B cell (primary cell): ENCODE measurements around the gene KDM5C. TPM values are rescaled to one million over a fixed set of nuclear protein-coding genes. Genes with fewer than 3 reads are reported as not detected.

Experiments
- ATAC-seq: fragments of 200-7000 bp; cut with Tn5 transposase; one replicate; pipeline ENCODE4 v1.10.0; 2021; ENCODE audit warnings: low read depth, mild to moderate bottlenecking, moderate number of reproducible peaks, moderate library complexity
- CTCF ChIA-PET: fragments of 350-600 bp; sonication (Branson Sonifier 250); formaldehyde crosslinking; loops from one replicate; lab custom pipeline; 2021; ENCODE audit warnings: antibody characterized with exemption, inconsistent platforms; lab: Charles Lee
- POLR2A ChIA-PET: fragments of 350-600 bp; sonication (Branson Sonifier 250); formaldehyde crosslinking; loops from one replicate; lab custom pipeline; 2021; ENCODE audit warnings: antibody characterized with exemption; lab: Charles Lee
- DNase-seq: peaks from one replicate; pipeline ENCODE4 v3.0.0; 2013
- H2AFZ ChIP-seq: 2 replicates; pipeline ENCODE4 v1.6.1; 2012; ENCODE audit warnings: mild to moderate bottlenecking, low read depth, low read length; ENCODE audit not compliant: insufficient read depth, poor library complexity, severe bottlenecking
- H3K27ac ChIP-seq, 2 donors: 1 replicate in 1 of 2; 2 replicates in 1 of 2; pipeline ENCODE4 v1.5.1; 2012 to 2013; ENCODE audit warnings: low read length in 2 of 2, mild to moderate bottlenecking in 2 of 2, moderate library complexity in 1 of 2
- H3K27me3 ChIP-seq, 4 experiments: fragments of 200-600 bp in 1 of 4; sonication (generic) in 1 of 4; replicated peaks in 1 of 4; 1 replicate in 2 of 4; 2 replicates in 2 of 4; pipeline versions ENCODE4 v1.6.1 to v1.7.0; 2013 to 2016; ENCODE audit warnings: low read length in 3 of 4, mild to moderate bottlenecking in 2 of 4, mixed read lengths in 1 of 4, moderate library complexity in 1 of 4; ENCODE audit not compliant: insufficient read depth in 4 of 4, control insufficient read depth in 3 of 4; ENCODE audit errors: control extremely low read depth in 1 of 4
- H3K36me3 ChIP-seq, 2 experiments: replicated peaks in 1 of 2; 1 replicate in 1 of 2; 2 replicates in 1 of 2; pipeline versions ENCODE4 v1.6.1 to v1.7.1; 2013; ENCODE audit warnings: low read length in 1 of 2; ENCODE audit not compliant: insufficient read depth in 2 of 2, control insufficient read depth in 1 of 2; ENCODE audit errors: control extremely low read depth in 1 of 2, extremely low read depth in 1 of 2
- H3K4me1 ChIP-seq, 2 donors: fragments of 200-600 bp in 1 of 2; sonication (generic) in 1 of 2; 1 replicate in 1 of 2; 2 replicates in 1 of 2; pipeline versions ENCODE4 v1.5.1 to v1.6.1; 2013 to 2017; ENCODE audit warnings: low read length in 2 of 2; ENCODE audit not compliant: control insufficient read depth in 2 of 2, insufficient read depth in 2 of 2
- H3K4me2 ChIP-seq: replicated peaks from 2 replicates; pipeline ENCODE3; 2012; ENCODE audit warnings: mild to moderate bottlenecking, low read depth, low read length; ENCODE audit not compliant: poor library complexity, severe bottlenecking
- H3K4me3 ChIP-seq, 5 experiments: fragments of 200-600 bp in 1 of 5; sonication (generic) in 1 of 5; 1 replicate in 3 of 5; 2 replicates in 2 of 5; pipeline versions ENCODE4 v1.5.1 to v1.7.0; 2011 to 2016; ENCODE audit warnings: low read length in 4 of 5, mild to moderate bottlenecking in 4 of 5, low read depth in 2 of 5, control low read depth in 1 of 5, moderate library complexity in 1 of 5; ENCODE audit not compliant: insufficient read depth in 1 of 5; ENCODE audit errors: control extremely low read depth in 1 of 5, extremely low read depth in 1 of 5
- H3K79me2 ChIP-seq: fragments of 200-600 bp; sonication (generic); one replicate; pipeline ENCODE4 v1.6.0; 2016; ENCODE audit warnings: low read length; ENCODE audit not compliant: control insufficient read depth, insufficient read depth
- H3K9ac ChIP-seq: fragments of 200-600 bp; sonication (generic); 2 replicates; pipeline ENCODE4 v1.6.1; 2017; ENCODE audit warnings: mild to moderate bottlenecking, low read length, moderate library complexity
- H3K9me3 ChIP-seq, 3 donors: one replicate each; pipeline versions ENCODE4 v1.6.1 to v1.7.1; 2013; ENCODE audit warnings: low read length in 2 of 3; ENCODE audit not compliant: control insufficient read depth in 2 of 3, insufficient read depth in 1 of 3; ENCODE audit errors: control extremely low read depth in 1 of 3
- H4K20me1 ChIP-seq: 2 replicates; pipeline ENCODE4 v1.6.0; 2012; ENCODE audit warnings: mild to moderate bottlenecking, low read length; ENCODE audit not compliant: insufficient read depth, control insufficient read depth, poor library complexity, severe bottlenecking
- H3K27ac Mint-ChIP-seq: one replicate; pipeline ENCODE4 v1.8.0; 2021; ENCODE audit warnings: mixed read lengths
- H3K27me3 Mint-ChIP-seq: one replicate; pipeline ENCODE4 v1.8.0; 2021; ENCODE audit warnings: mixed read lengths
- H3K4me1 Mint-ChIP-seq: one replicate; pipeline ENCODE4 v1.8.0; 2021; ENCODE audit warnings: mixed read lengths
- H3K4me3 Mint-ChIP-seq: one replicate; pipeline ENCODE4 v1.8.0; 2021; ENCODE audit warnings: mixed read lengths
- H3K9me3 Mint-ChIP-seq: one replicate; pipeline ENCODE4 v1.8.0; 2022; ENCODE audit warnings: mixed read lengths; ENCODE audit not compliant: insufficient read depth
- CTCF ChIP-seq: fragments of 200-600 bp; IDR thresholded peaks from one replicate; pipeline ENCODE4 v1.8.0; 2022; ENCODE audit warnings: antibody characterized with exemption, mild to moderate bottlenecking
- EZH2 ChIP-seq: IDR thresholded peaks from 2 replicates; pipeline ENCODE4 v1.6.1; 2012; ENCODE audit warnings: borderline replicate concordance, low read depth, mild to moderate bottlenecking, moderate library complexity, low read length; ENCODE audit not compliant: insufficient read depth, poor library complexity, severe bottlenecking
- WGBS: methylation state at CpG from one replicate; pipeline ENCODE4 v1.1.5; 2013; ENCODE audit warnings: missing lambda C conversion rate; ENCODE audit not compliant: insufficient coverage; 5-methylcytosine and 5-hydroxymethylcytosine counted together
- intact Hi-C: fragments of 100-400 bp; cut with micrococcal nuclease; formaldehyde crosslinking; loops from one replicate; pipeline ENCODE4 v1.10.0; 2022
- polyA plus RNA-seq: library from polyadenylated mRNA; depleted of rRNA; stranded (reverse); fragments of >200 nt; gene quantifications from 2 replicates; pipeline ENCODE4 v1.2.3, GENCODE V29; 2012
- total RNA-seq, 2 donors: library from RNA; stranded (reverse); fragments of 120-200 nt in 1 of 2; gene quantifications; 1 replicate in 1 of 2; 2 replicates in 1 of 2; pipeline versions ENCODE4 v1.2.3 to v1.2.4, GENCODE V29; 2013 to 2022

The KDM5C gene
- total and polyA plus RNA-seq, 2 donors (not counting 1 experiment from before 2014, with no cell fraction given) = 116 to 138 TPM

DNA sequence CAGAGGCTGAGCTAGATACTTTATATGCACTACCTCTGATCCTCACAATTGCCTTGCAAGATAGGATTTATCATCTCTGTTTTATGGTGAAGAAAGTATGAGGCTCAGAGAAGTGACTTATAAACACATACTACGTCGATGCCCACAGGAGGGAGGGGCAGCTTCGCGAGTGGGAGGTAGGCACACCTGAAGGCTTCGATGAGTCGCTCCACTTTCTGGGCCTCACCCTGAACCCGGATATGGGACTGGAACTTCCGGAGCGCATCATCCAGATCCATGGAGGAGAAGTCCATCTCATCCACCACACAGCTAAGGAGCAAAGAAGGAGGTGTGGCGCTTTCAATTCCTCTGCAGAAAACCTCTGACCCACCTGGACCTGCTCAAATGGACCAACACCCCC is 22.9 kb upstream of the KDM5C start:
- H3K4me3 ChIP-seq = no peak overlapping the region
- H3K4me2 ChIP-seq = no peak overlapping the region
- H3K27me3 ChIP-seq = no peaks in the 10 kb centered on the region
- H3K9me3 ChIP-seq = no peaks in the 10 kb centered on the region
- H4K20me1 ChIP-seq = no peaks in the 10 kb centered on the region
- H3K4me1 ChIP-seq = no peaks in the 10 kb centered on the region
- ATAC-seq = no peak
- no peak overlapping the region for H3K9ac ChIP-seq
- no peak for DNase-seq
- H3K36me3 ChIP-seq = no peaks in the 10 kb centered on the region
- TF ChIP-seq CTCF (no peak), EZH2 (no peak)
- H2AFZ ChIP-seq = no peak overlapping the region
- CTCF ChIA-PET = no interaction called here
- H3K4me3 Mint-ChIP-seq = no peak overlapping the region
- H3K4me1 Mint-ChIP-seq = no peaks in the 10 kb centered on the region
- 100% methylated on average over 6 of the region's 10 CpGs for WGBS
- no peak overlapping the region for H3K27ac Mint-ChIP-seq
- peaks cover 5% of the 10 kb centered on the region for H3K27me3 Mint-ChIP-seq
- POLR2A ChIA-PET = no interaction called here
- intact Hi-C loops = no loop called here
- no peaks in the 10 kb centered on the region for H3K9me3 Mint-ChIP-seq
- H3K27ac ChIP-seq = no peak overlapping the region
- H3K79me2 ChIP-seq = no peaks in the 10 kb centered on the region

DNA sequence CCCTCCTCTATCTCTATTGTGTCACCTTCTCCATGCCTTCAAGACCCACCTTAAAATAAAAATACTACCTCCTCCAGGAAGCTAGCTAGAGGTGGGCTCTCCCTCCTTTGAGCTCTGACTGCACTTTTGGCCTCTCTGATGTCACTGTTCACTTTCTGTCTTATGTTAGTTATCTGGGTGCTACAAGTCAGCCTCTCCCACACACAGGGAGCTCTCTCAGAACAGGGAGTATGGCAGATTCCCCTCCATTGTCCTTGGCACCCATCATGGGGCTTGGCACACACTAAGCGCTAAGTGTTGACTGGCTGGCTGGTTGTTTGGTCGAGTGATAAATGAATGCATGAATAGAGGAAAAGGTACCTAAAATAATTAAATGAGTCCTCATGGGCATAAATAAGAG is 21.2 kb upstream of the KDM5C start:
- H2AFZ ChIP-seq = no peak overlapping the region
- H3K79me2 ChIP-seq = no peaks in the 10 kb centered on the region
- H3K4me1 ChIP-seq = no peaks in the 10 kb centered on the region
- H3K9ac ChIP-seq = no peak overlapping the region
- no peak overlapping the region for H3K4me3 ChIP-seq
- DNase-seq = no peak
- no peak overlapping the region for H3K27ac Mint-ChIP-seq
- no peak overlapping the region for H3K4me3 Mint-ChIP-seq
- no CpG with 5 or more reads among the region's 2 CpGs for WGBS
- no peaks in the 10 kb centered on the region for H3K9me3 Mint-ChIP-seq
- H3K27me3 Mint-ChIP-seq = peaks cover 5% of the 10 kb centered on the region
- no peak for TF ChIP-seq EZH2
- no peak for TF ChIP-seq CTCF
- H3K27ac ChIP-seq = no peak overlapping the region
- no peaks in the 10 kb centered on the region for H3K9me3 ChIP-seq
- no peak for ATAC-seq
- no peaks in the 10 kb centered on the region for H4K20me1 ChIP-seq
- ChIA-PET CTCF (no interaction called here), POLR2A (no interaction called here)
- H3K27me3 ChIP-seq = no peaks in the 10 kb centered on the region
- H3K4me1 Mint-ChIP-seq = no peaks in the 10 kb centered on the region
- H3K4me2 ChIP-seq = no peak overlapping the region
- no peaks in the 10 kb centered on the region for H3K36me3 ChIP-seq
- intact Hi-C loops = no loop called here
